Neural progenitor cell (in vitro differentiated cells): ENCODE measurements around the gene ABCG4. TPM values are rescaled to one million over a fixed set of nuclear protein-coding genes. Genes with fewer than 3 reads are reported as not detected.

Source experiments
- DNase-seq: peaks from one replicate; pipeline ENCODE4 v3.0.0-alpha.2; 2016; ENCODE audit warnings: low spot score
- H2AFZ ChIP-seq: fragments of 200-600 bp; sonication (generic); replicated peaks from 2 replicates; pipeline ENCODE4 v1.6.1; 2016; ENCODE audit warnings: antibody characterized with exemption
- H3F3A ChIP-seq: fragments of 200-600 bp; sonication (generic); 2 replicates; pipeline ENCODE4 v1.6.1; 2016; ENCODE audit warnings: antibody characterized with exemption, low read depth
- H3K27ac ChIP-seq: fragments of 200-600 bp; sonication (generic); 2 replicates; pipeline ENCODE4 v1.5.1; 2016; ENCODE audit warnings: mild to moderate bottlenecking
- H3K27me3 ChIP-seq: fragments of 200-600 bp; sonication (generic); 2 replicates; pipeline ENCODE4 v1.6.1; 2016; ENCODE audit warnings: mild to moderate bottlenecking, moderate library complexity
- H3K36me3 ChIP-seq: fragments of 200-600 bp; sonication (generic); 2 replicates; pipeline ENCODE4 v1.5.1; 2016
- H3K4me1 ChIP-seq: fragments of 200-600 bp; sonication (generic); 2 replicates; pipeline ENCODE4 v1.6.1; 2016; ENCODE audit warnings: mixed run types
- H3K4me2 ChIP-seq: fragments of 200-600 bp; sonication (generic); 2 replicates; pipeline ENCODE4 v1.6.1; 2016
- H3K4me3 ChIP-seq: fragments of 200-600 bp; sonication (generic); 2 replicates; pipeline ENCODE4 v1.5.1; 2016
- H3K79me2 ChIP-seq: fragments of 200-600 bp; sonication (generic); 2 replicates; pipeline ENCODE4 v1.6.1; 2016; ENCODE audit warnings: low read depth
- H3K9ac ChIP-seq: fragments of 200-600 bp; sonication (generic); 2 replicates; pipeline ENCODE4 v1.6.1; 2016
- H3K9me3 ChIP-seq: fragments of 200-600 bp; sonication (generic); 2 replicates; pipeline ENCODE4 v1.5.1; 2016; ENCODE audit warnings: low read depth
- H4K20me1 ChIP-seq: fragments of 200-600 bp; sonication (generic); 2 replicates; pipeline ENCODE4 v1.6.1; 2016; ENCODE audit warnings: low read depth
- H3K27ac Mint-ChIP-seq: 3 replicates; pipeline ENCODE4 v1.8.0; 2021; ENCODE audit warnings: mixed read lengths
- H3K27me3 Mint-ChIP-seq: 2 replicates; pipeline ENCODE4 v1.8.0; 2022; ENCODE audit warnings: low read depth, mild to moderate bottlenecking, inconsistent platforms, moderate library complexity, mixed read lengths; ENCODE audit not compliant: insufficient read depth
- H3K36me3 Mint-ChIP-seq: 3 replicates; pipeline ENCODE4 v1.8.0; 2021; ENCODE audit warnings: mixed read lengths
- H3K4me1 Mint-ChIP-seq: 3 replicates; pipeline ENCODE4 v1.8.0; 2021; ENCODE audit warnings: mixed read lengths
- H3K4me3 Mint-ChIP-seq: 3 replicates; pipeline ENCODE4 v1.8.0; 2021; ENCODE audit warnings: mild to moderate bottlenecking, moderate library complexity, mixed read lengths
- H3K9me3 Mint-ChIP-seq: 3 replicates; pipeline ENCODE4 v1.8.0; 2020; ENCODE audit warnings: mixed read lengths
- EZH2 ChIP-seq: fragments of 200-600 bp; sonication (generic); IDR thresholded peaks from 2 replicates; pipeline ENCODE4 v1.6.1; 2017; ENCODE audit warnings: antibody characterized with exemption, mild to moderate bottlenecking, moderate library complexity
- EZH2phosphoT487 ChIP-seq: fragments of 200-600 bp; sonication (generic); IDR thresholded peaks from 2 replicates; pipeline ENCODE4 v1.6.1; 2017; ENCODE audit warnings: antibody characterized with exemption
- total RNA-seq: library from RNA; depleted of rRNA; stranded (reverse); fragments of >200 nt; gene quantifications from 2 replicates; pipeline ENCODE4 v1.2.3, GENCODE V29; 2015; ENCODE audit warnings: low replicate concordance
- TF ChIP-seq, protein P1 (sequence below): fragments of 200-600 bp; sonication (generic); IDR thresholded peaks from 2 replicates; pipeline ENCODE4 v1.5.1; 2017; ENCODE audit warnings: antibody characterized with exemption, mild to moderate bottlenecking

Gene ABCG4
- total RNA-seq, 1 donor from 2014 or later = 0.24 TPM

DNA sequence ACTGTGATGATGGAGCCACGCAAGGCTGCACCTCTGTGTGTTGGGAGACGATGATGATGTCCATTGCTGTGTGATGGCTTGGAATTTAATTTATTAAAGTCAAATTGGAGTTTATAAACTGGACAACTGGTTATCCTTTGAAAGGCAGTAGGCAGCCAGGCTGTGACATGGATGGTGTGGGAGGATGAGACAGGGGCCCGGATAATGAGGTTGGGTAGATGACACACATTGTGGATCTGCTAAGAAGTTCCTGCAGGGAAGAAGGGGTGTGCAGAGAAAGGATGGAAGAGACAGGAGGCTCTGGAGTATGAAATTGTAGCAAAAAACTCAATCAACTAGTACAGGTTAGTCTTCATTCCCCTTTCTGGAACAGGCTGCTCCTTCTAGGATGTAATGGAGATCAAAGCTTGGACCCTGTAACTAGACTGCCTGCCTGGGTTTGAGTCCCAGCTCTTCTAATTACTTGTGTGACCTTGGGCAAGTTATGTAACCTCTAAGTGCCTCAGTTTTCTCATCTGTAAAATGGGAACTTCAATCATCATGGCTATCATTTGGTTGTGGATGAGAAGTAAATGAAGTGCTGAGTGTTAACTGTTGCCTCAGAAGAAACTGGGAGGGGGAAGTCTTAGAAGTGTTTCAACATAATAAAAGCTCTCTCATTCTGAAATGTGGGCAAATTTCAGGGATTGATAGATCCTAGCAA is 31.7 kb upstream of the ABCG4 start:
- Histone ChIP-seq H3K27me3 (no peaks in the 10 kb centered on the region), H2AFZ (no peak overlapping the region), H3K4me2 (no peak overlapping the region), H3K9me3 (no peaks in the 10 kb centered on the region), H3F3A (peaks cover 16% of the 10 kb centered on the region), H4K20me1 (peaks cover 5% of the 10 kb centered on the region), H3K27ac (no peak overlapping the region), H3K36me3 (no peaks in the 10 kb centered on the region), H3K79me2 (peaks cover 8% of the 10 kb centered on the region), H3K4me1 (peaks cover 7% of the 10 kb centered on the region), H3K4me3 (no peak overlapping the region), H3K9ac (no peak overlapping the region)
- peaks cover 13% of the 10 kb centered on the region for H3K4me1 Mint-ChIP-seq
- DNase-seq = no peak
- peaks cover 5% of the 10 kb centered on the region for H3K36me3 Mint-ChIP-seq
- no peaks in the 10 kb centered on the region for H3K9me3 Mint-ChIP-seq
- TF ChIP-seq EZH2phosphoT487 = no peak
- TF ChIP-seq, protein P1, sequence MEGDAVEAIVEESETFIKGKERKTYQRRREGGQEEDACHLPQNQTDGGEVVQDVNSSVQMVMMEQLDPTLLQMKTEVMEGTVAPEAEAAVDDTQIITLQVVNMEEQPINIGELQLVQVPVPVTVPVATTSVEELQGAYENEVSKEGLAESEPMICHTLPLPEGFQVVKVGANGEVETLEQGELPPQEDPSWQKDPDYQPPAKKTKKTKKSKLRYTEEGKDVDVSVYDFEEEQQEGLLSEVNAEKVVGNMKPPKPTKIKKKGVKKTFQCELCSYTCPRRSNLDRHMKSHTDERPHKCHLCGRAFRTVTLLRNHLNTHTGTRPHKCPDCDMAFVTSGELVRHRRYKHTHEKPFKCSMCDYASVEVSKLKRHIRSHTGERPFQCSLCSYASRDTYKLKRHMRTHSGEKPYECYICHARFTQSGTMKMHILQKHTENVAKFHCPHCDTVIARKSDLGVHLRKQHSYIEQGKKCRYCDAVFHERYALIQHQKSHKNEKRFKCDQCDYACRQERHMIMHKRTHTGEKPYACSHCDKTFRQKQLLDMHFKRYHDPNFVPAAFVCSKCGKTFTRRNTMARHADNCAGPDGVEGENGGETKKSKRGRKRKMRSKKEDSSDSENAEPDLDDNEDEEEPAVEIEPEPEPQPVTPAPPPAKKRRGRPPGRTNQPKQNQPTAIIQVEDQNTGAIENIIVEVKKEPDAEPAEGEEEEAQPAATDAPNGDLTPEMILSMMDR = no peak
- no peak for TF ChIP-seq EZH2
- H3K27ac Mint-ChIP-seq = no peak overlapping the region
- H3K27me3 Mint-ChIP-seq = peaks cover 3% of the 10 kb centered on the region
- no peak overlapping the region for H3K4me3 Mint-ChIP-seq

DNA sequence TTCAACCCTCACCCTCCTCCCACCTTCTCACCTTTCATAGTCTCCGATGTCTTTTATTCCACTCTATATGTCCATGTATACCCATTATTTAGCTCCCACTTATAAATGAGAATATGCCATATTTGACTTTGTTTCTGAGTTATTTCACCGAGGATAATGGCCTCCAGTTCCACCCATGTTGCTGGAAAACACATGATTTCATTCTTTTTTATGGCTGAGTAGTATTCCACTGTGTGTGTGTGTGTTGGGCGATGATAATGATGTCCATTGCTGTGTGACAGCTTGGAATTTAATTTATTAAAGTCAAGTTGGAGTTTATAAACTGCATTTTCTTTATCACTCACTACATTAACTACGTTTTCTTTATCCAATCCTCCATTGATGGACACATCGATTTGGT is 30.6 kb upstream of the ABCG4 start:
- TF ChIP-seq, protein P1 = no peak
- TF ChIP-seq EZH2phosphoT487 (no peak), EZH2 (no peak)
- Mint-ChIP-seq H3K4me1 (peaks cover 19% of the 10 kb centered on the region), H3K27ac (no peak overlapping the region), H3K27me3 (peaks cover 3% of the 10 kb centered on the region), H3K9me3 (no peaks in the 10 kb centered on the region), H3K36me3 (peaks cover 7% of the 10 kb centered on the region), H3K4me3 (no peak overlapping the region)
- peaks cover 12% of the 10 kb centered on the region for H4K20me1 ChIP-seq
- H3K79me2 ChIP-seq = peaks cover 18% of the 10 kb centered on the region
- H3K4me3 ChIP-seq = no peak overlapping the region
- H3K9ac ChIP-seq = no peak overlapping the region
- H3K4me2 ChIP-seq = no peak overlapping the region
- H3K9me3 ChIP-seq = no peaks in the 10 kb centered on the region
- DNase-seq = no peak
- H3K27me3 ChIP-seq = no peaks in the 10 kb centered on the region
- H3K4me1 ChIP-seq = peaks cover 12% of the 10 kb centered on the region
- H2AFZ ChIP-seq = no peak overlapping the region
- H3K36me3 ChIP-seq = no peaks in the 10 kb centered on the region
- H3F3A ChIP-seq = peaks cover 16% of the 10 kb centered on the region
- no peak overlapping the region for H3K27ac ChIP-seq

DNA sequence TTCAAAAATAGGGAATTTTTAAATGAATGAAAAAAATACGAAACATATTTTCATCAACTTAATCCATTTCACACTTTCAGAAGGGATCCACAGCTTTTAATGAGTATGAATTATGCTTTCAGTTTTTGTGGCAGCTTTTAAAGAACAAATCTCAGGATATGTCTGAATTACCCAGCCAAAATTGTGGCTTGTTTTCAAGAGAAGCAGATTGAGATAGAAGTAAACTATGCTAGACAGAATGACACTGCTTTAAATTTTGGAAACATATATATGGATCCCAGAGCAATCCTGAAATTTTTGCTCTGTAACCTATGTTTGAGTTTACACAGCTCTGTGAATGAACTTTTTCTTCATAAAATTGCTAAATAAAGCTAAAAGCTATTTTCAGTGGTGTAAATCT is 29.9 kb upstream of the ABCG4 start:
- Mint-ChIP-seq H3K9me3 (no peaks in the 10 kb centered on the region), H3K27me3 (peaks cover 3% of the 10 kb centered on the region), H3K4me3 (no peak overlapping the region), H3K4me1 (peaks cover 19% of the 10 kb centered on the region), H3K36me3 (peaks cover 8% of the 10 kb centered on the region), H3K27ac (no peak overlapping the region)
- Histone ChIP-seq H3F3A (peaks cover 16% of the 10 kb centered on the region), H3K79me2 (peaks cover 25% of the 10 kb centered on the region), H3K4me2 (no peak overlapping the region), H3K4me1 (peaks cover 12% of the 10 kb centered on the region), H3K9ac (no peak overlapping the region), H3K27ac (no peak overlapping the region), H3K9me3 (no peaks in the 10 kb centered on the region), H3K36me3 (no peaks in the 10 kb centered on the region), H3K4me3 (no peak overlapping the region), H4K20me1 (peaks cover 12% of the 10 kb centered on the region), H3K27me3 (no peaks in the 10 kb centered on the region), H2AFZ (no peak overlapping the region)
- DNase-seq = no peak
- TF ChIP-seq, protein P1 = no peak
- no peak for TF ChIP-seq EZH2phosphoT487
- TF ChIP-seq EZH2 = no peak
